Activated naive CD8-positive, alpha-beta T cell treated with anti-CD3 and anti-CD28 coated beads for 36 hours (primary cell): ENCODE measurements around the gene TRMT44. TPM values are rescaled to one million over a fixed set of nuclear protein-coding genes. Genes with fewer than 3 reads are reported as not detected.

Experiments used
- DNase-seq: peaks from one replicate; pipeline ENCODE4 v3.0.0; 2021
- H3K27ac Mint-ChIP-seq: one replicate; pipeline ENCODE4 v1.8.0; 2022; ENCODE audit warnings: mild to moderate bottlenecking, moderate library complexity, mixed read lengths
- H3K27me3 Mint-ChIP-seq: one replicate; pipeline ENCODE4 v1.8.0; 2022; ENCODE audit warnings: mild to moderate bottlenecking, mixed read lengths
- H3K36me3 Mint-ChIP-seq: one replicate; pipeline ENCODE4 v1.8.0; 2021; ENCODE audit warnings: mild to moderate bottlenecking, mixed read lengths
- H3K4me1 Mint-ChIP-seq: one replicate; pipeline ENCODE4 v1.8.0; 2021; ENCODE audit warnings: mixed read lengths
- H3K4me3 Mint-ChIP-seq: one replicate; pipeline ENCODE4 v1.8.0; 2022; ENCODE audit warnings: mild to moderate bottlenecking, moderate library complexity, mixed read lengths
- H3K9me3 Mint-ChIP-seq: one replicate; pipeline ENCODE4 v1.8.0; 2022; ENCODE audit warnings: mixed read lengths
- total RNA-seq, 2 experiments: library from RNA; stranded (reverse); gene quantifications; one replicate each; pipeline ENCODE4 v1.2.3, GENCODE V29; 2021

TRMT44 gene
- total RNA-seq, 2 experiments from 2014 or later = 21.9 to 26.6 TPM

DNA sequence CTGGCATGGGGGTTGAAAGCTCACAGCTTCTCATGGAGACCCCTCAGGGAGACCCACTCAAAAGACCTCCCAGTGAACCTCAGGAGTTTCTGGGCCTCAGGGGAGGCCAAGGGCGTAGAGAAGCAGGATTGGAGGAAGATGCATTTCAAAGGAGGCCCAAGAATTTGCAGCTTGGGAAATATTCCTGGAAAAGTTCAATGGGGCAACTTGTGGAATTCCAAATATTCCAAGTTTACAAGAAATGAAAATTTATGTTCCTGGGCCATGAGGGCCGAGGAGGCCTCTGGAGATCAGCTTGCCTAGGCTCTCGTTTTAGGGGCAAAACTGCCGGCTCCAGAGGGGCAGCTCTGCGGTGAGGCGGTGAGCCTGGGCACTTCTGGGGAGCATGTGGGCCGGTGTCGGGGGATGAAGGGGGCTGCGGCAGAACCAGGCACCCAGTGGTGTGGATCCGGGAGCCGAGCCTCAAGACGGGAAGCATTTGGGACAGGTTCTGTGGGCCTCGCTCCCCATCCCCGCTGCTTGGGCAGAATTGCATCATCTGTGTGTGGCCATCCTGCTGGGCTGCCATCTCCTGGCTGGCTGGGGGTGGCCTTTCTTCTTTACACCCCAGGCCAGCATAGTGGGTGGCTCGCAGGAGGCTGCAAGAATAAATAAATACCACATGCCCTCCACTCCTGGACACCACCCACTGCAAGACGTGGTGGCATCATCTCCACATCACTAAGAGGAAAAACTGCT lies 85.0 kb downstream of the TRMT44 start:
- DNase-seq = no peak
- H3K36me3 Mint-ChIP-seq = no peaks in the 10 kb centered on the region
- no peak overlapping the region for H3K27ac Mint-ChIP-seq
- H3K9me3 Mint-ChIP-seq = peaks cover 10% of the 10 kb centered on the region
- no peaks in the 10 kb centered on the region for H3K4me1 Mint-ChIP-seq
- H3K27me3 Mint-ChIP-seq = no peaks in the 10 kb centered on the region
- no peak overlapping the region for H3K4me3 Mint-ChIP-seq

Other genes with a start within 250 kb of the TRMT44 start
- gene SH3TC1, start 241.5 kb upstream of the TRMT44 start, total RNA-seq = 1 to 10 TPM; 7.8 to 8.8 TPM
- gene HTRA3, start 171.0 kb upstream of the TRMT44 start, total RNA-seq = not detected
- 10 to 100 TPM; 13.9 to 16.4 TPM for gene ACOX3, start 54 bp upstream of the TRMT44 start, total RNA-seq
- not detected for gene GPR78, start 139.6 kb downstream of the TRMT44 start, total RNA-seq
- not detected for gene CPZ, start 152.0 kb downstream of the TRMT44 start, total RNA-seq